HG03103 (cell line): ENCODE measurements around the gene FRMD3.

Experiments used
- ATAC-seq: cut with Tn5 transposase; IDR thresholded peaks from one replicate; pipeline ENCODE4 v1.9.1; 2021; ENCODE audit warnings: low read depth; ENCODE audit not compliant: unreplicated experiment

Gene FRMD3

GRCh38 chr9:83346655-83347420, 191.4 kb downstream of the FRMD3 start:
- no peak for ATAC-seq

- no peak for ATAC-seq
Observed at GRCh38 chr9:83343366-83343999, 194.7 kb downstream of the FRMD3 start.

- ATAC-seq, result no peak
Observed at GRCh38 chr9:83342731-83343130, 195.5 kb downstream of the FRMD3 start.

GRCh38 chr9:83342006-83342405, 196.2 kb downstream of the FRMD3 start:
- ATAC-seq, result no peak

GRCh38 chr9:83340451-83340850, 197.8 kb downstream of the FRMD3 start:
- ATAC-seq, result no peak

- no peak for ATAC-seq
Observed at GRCh38 chr9:83339435-83339834, 198.8 kb downstream of the FRMD3 start.

GRCh38 chr9:83336706-83337105, 201.5 kb downstream of the FRMD3 start:
- no peak for ATAC-seq

GRCh38 chr9:83334320-83334719, 203.9 kb downstream of the FRMD3 start:
- ATAC-seq, result peak; percentile 79

- ATAC-seq, result no peak
Observed at GRCh38 chr9:83330207-83331196, 207.7 kb downstream of the FRMD3 start.

- no peak for ATAC-seq
Observed at GRCh38 chr9:83327750-83328622, 210.2 kb downstream of the FRMD3 start.

GRCh38 chr9:83327323-83327722, 210.9 kb downstream of the FRMD3 start:
- no peak for ATAC-seq

GRCh38 chr9:83323148-83323547, 215.1 kb downstream of the FRMD3 start:
- ATAC-seq, result no peak

- ATAC-seq, result no peak
Observed at GRCh38 chr9:83322438-83322837, 215.8 kb downstream of the FRMD3 start.

GRCh38 chr9:83317244-83317643, 221.0 kb downstream of the FRMD3 start:
- no peak for ATAC-seq

GRCh38 chr9:83315649-83316048, 222.6 kb downstream of the FRMD3 start:
- no peak for ATAC-seq

- no peak for ATAC-seq
Observed at GRCh38 chr9:83313781-83314180, 224.4 kb downstream of the FRMD3 start.

GRCh38 chr9:83312537-83312936, 225.7 kb downstream of the FRMD3 start:
- ATAC-seq, result no peak

- no peak for ATAC-seq
Observed at GRCh38 chr9:83307066-83307724, 231.0 kb downstream of the FRMD3 start.

- ATAC-seq, result no peak
Observed at GRCh38 chr9:83304686-83305085, 233.5 kb downstream of the FRMD3 start.

GRCh38 chr9:83299571-83299970, 238.6 kb downstream of the FRMD3 start:
- ATAC-seq, result no peak
